GM12878 (cell line): ENCODE data around the gene NPLOC4. TPM values are rescaled to one million over a fixed set of nuclear protein-coding genes. Genes with fewer than 3 reads are reported as not detected.

Experiments
- ATAC-seq: fragments of 200-7000 bp; cut with Tn5 transposase; 3 replicates; pipeline ENCODE4 v1.9.1; 2020; ENCODE audit warnings: mild to moderate bottlenecking, moderate library complexity
- BruUV-seq: library from RNA; stranded (reverse); fragments of 400-500 nt; replicated peaks from 2 replicates; lab custom pipeline; 2021; lab: Mats Ljungman, UMichigan
- CTCF ChIA-PET: fragments of 300-600 bp; sonication (Branson Sonifier 250); formaldehyde crosslinking; extraction: SDS; loops from one replicate; lab custom pipeline; 2021; ENCODE audit warnings: inconsistent platforms; lab: Yijun Ruan, JAX
- POLR2A ChIA-PET: fragments of 350-600 bp; formaldehyde crosslinking; extraction: SDS; loops from one replicate; lab custom pipeline; 2021; ENCODE audit warnings: inconsistent platforms; lab: Charles Lee
- RAD21 ChIA-PET: fragments of 300-600 bp; sonication (Branson Sonifier 250); formaldehyde crosslinking; loops from one replicate; lab custom pipeline; 2023; ENCODE audit warnings: antibody characterized with exemption; ENCODE audit not compliant: unreplicated experiment; lab: Charles Lee
- SMC1A ChIA-PET: fragments of 300-600 bp; sonication (Branson Sonifier 250); formaldehyde crosslinking; loops from one replicate; lab custom pipeline; 2023; ENCODE audit not compliant: unreplicated experiment, uncharacterized antibody; lab: Charles Lee
- DNase-seq: peaks from one replicate; pipeline ENCODE4 v3.0.0-alpha.2; 2011; ENCODE audit warnings: low read depth, low spot score
- FAIRE-seq: peaks from 3 replicates; lab custom pipeline; 2011; peaks lifted over from hg19 to GRCh38; lab: Jason Lieb, UNC
- H2AFZ ChIP-seq: 2 replicates; pipeline ENCODE4 v1.6.0; 2011; ENCODE audit warnings: low read depth, low read length, control low read depth; ENCODE audit not compliant: control insufficient read depth
- H3K27ac ChIP-seq: 2 replicates; pipeline ENCODE4 v1.5.1; 2011; ENCODE audit warnings: control low read depth; ENCODE audit not compliant: control insufficient read depth, insufficient read depth
- H3K27me3 ChIP-seq, 2 experiments: replicated peaks in 1 of 2; 2 replicates each; pipeline versions ENCODE4 v1.6.0 to v1.6.1; 2011; ENCODE audit warnings: low read length in 1 of 2; ENCODE audit not compliant: control insufficient read depth in 2 of 2, insufficient read depth in 2 of 2
- H3K36me3 ChIP-seq, 2 experiments: 2 replicates each; pipeline ENCODE4 v1.5.1; 2011; ENCODE audit warnings: low read length in 1 of 2; ENCODE audit not compliant: control insufficient read depth in 2 of 2, insufficient read depth in 2 of 2
- H3K4me1 ChIP-seq: 2 replicates; pipeline ENCODE4 v1.6.1; 2011; ENCODE audit warnings: mild to moderate bottlenecking, low read length, moderate library complexity, mixed read lengths; ENCODE audit not compliant: control insufficient read depth, insufficient read depth
- H3K4me2 ChIP-seq: 2 replicates; pipeline ENCODE4 v1.6.0; 2011; ENCODE audit warnings: control low read depth; ENCODE audit not compliant: control insufficient read depth, insufficient read depth
- H3K4me3 ChIP-seq: fragments of 200-600 bp; sonication (generic); 2 replicates; pipeline ENCODE4 v1.5.1; 2016
- H3K79me2 ChIP-seq: 2 replicates; pipeline ENCODE4 v1.6.0; 2011; ENCODE audit warnings: low read length; ENCODE audit not compliant: control insufficient read depth, insufficient read depth
- H3K9ac ChIP-seq: 2 replicates; pipeline ENCODE4 v1.8.0; 2011; ENCODE audit warnings: low read length, control low read depth, mixed read lengths; ENCODE audit not compliant: control insufficient read depth, insufficient read depth
- H3K9me3 ChIP-seq: replicated peaks from 3 replicates; pipeline ENCODE4 v1.5.1; 2011; ENCODE audit warnings: mild to moderate bottlenecking, low read length; ENCODE audit not compliant: control insufficient read depth, insufficient read depth
- H4K20me1 ChIP-seq: 2 replicates; pipeline ENCODE4 v1.6.0; 2011; ENCODE audit not compliant: control insufficient read depth, insufficient read depth
- BHLHE40 ChIP-seq, 2 experiments: fragments of 450-650 bp in 1 of 2; IDR thresholded peaks; 2 replicates each; pipeline ENCODE4 v1.6.1; 2011 to 2017; ENCODE audit warnings: low read depth in 2 of 2, borderline replicate concordance in 1 of 2, improper control_type of control experiment in 1 of 2, low read length in 1 of 2, mild to moderate bottlenecking in 1 of 2
- EZH2 ChIP-seq: IDR thresholded peaks from 2 replicates; pipeline ENCODE4 v1.6.1; 2012; ENCODE audit warnings: low read depth, mild to moderate bottlenecking, control low read depth, inconsistent platforms, low read length, borderline replicate concordance; ENCODE audit not compliant: control insufficient read depth
- IKZF2 ChIP-seq, 2 experiments: fragments of 450-650 bp; IDR thresholded peaks; 2 replicates each; pipeline ENCODE4 v1.6.1; 2017; ENCODE audit warnings: mild to moderate bottlenecking in 2 of 2, moderate library complexity in 2 of 2
- WGBS: methylation state at CpG from one replicate; pipeline ENCODE4 v1.1.6; 2016; ENCODE audit warnings: low lambda C conversion rate; ENCODE audit not compliant: insufficient replicate concordance, insufficient coverage; ENCODE audit errors: missing lambda C conversion rate; 5-methylcytosine and 5-hydroxymethylcytosine counted together
- in situ Hi-C: fragments of 300-500 bp; cut with MboI; formaldehyde crosslinking; loops from 9 replicates; pipeline ENCODE4 v1.14.3; 2018; ENCODE audit warnings: mixed read lengths
- intact Hi-C: fragments of 100-400 bp; cut with micrococcal nuclease; formaldehyde crosslinking; loops from one replicate; pipeline ENCODE4 v1.14.2; 2022; ENCODE audit not compliant: unreplicated experiment
- polyA plus RNA-seq, 11 experiments: library from polyadenylated mRNA; depleted of rRNA in 4 of 11; unstranded in 6 of 11; stranded (reverse) in 5 of 11; fragments of >200 nt; fragmentation: Nextera tagmentation in 4 of 11; fragmentation: Illumina TruSeq in 1 of 11; extraction: Ambion mirVana in 4 of 11; extraction: Trizol in 1 of 11; gene quantifications; 1 replicate in 1 of 11; 2 replicates in 10 of 11; pipeline versions ENCODE4 v1.2.1 to v1.2.3, GENCODE V29; 2011 to 2016; ENCODE audit warnings: inconsistent platforms in 2 of 11, missing spikeins in 2 of 11, low read depth in 1 of 11
- total RNA-seq, 4 experiments: library from RNA; depleted of rRNA in 3 of 4; stranded (reverse); fragments of >200 nt in 3 of 4; fragmentation: Illumina TruSeq in 1 of 4; extraction: Trizol in 1 of 4; gene quantifications; 2 replicates each; pipeline versions ENCODE4 v1.2.1 to v1.2.3, GENCODE V29; 2013 to 2021
- TF ChIP-seq, protein P1 (sequence below): fragments of 450-650 bp; IDR thresholded peaks from 2 replicates; pipeline ENCODE4 v1.6.1; 2016; ENCODE audit warnings: mild to moderate bottlenecking

NPLOC4 gene
- total and polyA plus RNA-seq, 10 of the 15 experiments (the other 5 are each of a cell fraction or from before 2014, with no cell fraction given): 1.5 to 83.7 (median 45.8) TPM

DNA sequence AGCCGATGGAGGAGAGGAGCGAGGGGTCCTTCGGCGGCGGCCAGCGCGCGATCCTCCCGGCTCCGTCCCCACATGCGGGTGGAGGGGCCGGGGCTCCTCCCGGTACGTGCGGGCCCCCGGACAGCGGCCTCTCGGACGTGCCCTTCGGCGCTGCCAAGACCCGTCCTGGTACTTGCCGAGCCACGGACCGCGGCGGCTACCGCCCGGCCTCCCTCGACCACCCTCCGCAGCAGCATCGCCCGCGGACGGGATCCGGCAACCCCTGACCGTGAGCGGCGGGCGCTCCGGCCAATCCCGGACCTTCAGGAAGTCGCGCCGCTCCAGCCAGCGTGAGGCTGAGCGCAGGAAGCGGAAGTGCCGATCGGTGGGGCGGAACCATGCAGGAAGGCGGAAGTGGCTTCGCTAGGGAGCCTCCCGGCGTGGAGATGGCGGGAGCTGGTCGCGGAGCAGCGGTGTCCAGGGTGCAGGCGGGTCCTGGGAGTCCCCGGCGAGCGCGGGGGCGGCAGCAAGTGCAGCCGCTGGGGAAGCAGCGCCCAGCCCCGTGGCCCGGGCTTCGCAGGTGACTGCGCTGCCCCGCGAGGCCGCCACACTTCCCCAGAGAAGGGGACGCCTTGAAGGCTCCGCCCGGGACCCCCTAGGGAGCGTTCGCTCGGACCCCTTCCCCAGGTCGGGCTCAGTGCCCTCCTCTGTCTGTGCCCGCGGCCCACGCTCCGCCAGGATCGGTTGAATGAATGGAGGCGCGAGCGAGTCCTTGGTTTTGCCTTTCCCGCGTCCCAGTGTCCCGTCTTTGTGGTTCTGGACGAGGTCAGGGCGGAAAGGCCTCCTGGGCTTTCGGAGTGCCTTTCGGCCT, 29.7 kb upstream of the NPLOC4 start, which contains the start of the genes CCDC137 and OXLD1 (continued):
- TF ChIP-seq, protein P1, sequence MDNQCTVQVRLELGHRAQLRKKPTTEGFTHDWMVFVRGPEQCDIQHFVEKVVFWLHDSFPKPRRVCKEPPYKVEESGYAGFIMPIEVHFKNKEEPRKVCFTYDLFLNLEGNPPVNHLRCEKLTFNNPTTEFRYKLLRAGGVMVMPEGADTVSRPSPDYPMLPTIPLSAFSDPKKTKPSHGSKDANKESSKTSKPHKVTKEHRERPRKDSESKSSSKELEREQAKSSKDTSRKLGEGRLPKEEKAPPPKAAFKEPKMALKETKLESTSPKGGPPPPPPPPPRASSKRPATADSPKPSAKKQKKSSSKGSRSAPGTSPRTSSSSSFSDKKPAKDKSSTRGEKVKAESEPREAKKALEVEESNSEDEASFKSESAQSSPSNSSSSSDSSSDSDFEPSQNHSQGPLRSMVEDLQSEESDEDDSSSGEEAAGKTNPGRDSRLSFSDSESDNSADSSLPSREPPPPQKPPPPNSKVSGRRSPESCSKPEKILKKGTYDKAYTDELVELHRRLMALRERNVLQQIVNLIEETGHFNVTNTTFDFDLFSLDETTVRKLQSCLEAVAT: no peak
- no peak; a peak in 1 of 4 replicates for TF ChIP-seq BHLHE40 (IDR thresholded peaks at IDR 0.05; ENCODE audit: borderline replicate concordance in 1 of 2, low read depth in 2 of 2, low read length in 1 of 2)
- TF ChIP-seq, all 136 proteins: peak for 53

- Histone ChIP-seq H3K79me2 (peaks cover 33% of the 10 kb centered on the region), H3K27ac (peak overlapping the region; percentile 97), H3K36me3 (peaks cover 2 to 5% of the 10 kb centered on the region in 2 experiments), H4K20me1 (no peaks in the 10 kb centered on the region), H3K9me3 (no peaks in the 10 kb centered on the region), H3K4me3 (peak overlapping the region; percentile 98), H3K4me1 (peaks cover 15% of the 10 kb centered on the region), H3K9ac (peak overlapping the region; percentile 99), H2AFZ (peak overlapping the region; percentile 78), H3K4me2 (peak overlapping the region; percentile 98), H3K27me3 (no peaks in the 10 kb centered on the region)
- ChIA-PET CTCF (interaction anchor here (1.2 kb wide), 1 partner anchor 36 kb away, joined by 3 read pairs; no protein-coding TSS in a partner anchor), SMC1A (no interaction called here), RAD21 (interaction anchor here (0.9 kb wide), 1 partner anchor 17 kb away, joined by 6 read pairs; the partner anchor contains the start of genes ARL16 and HGS), POLR2A (interaction anchor here (0.6 to 1.4 kb wide), 5 partner anchors 11 to 167 kb away, joined by 3 to 6 read pairs (median 5); partner anchors contain the start of genes ARL16, HGS, MCRIP1 and MRPL12)
- in situ Hi-C loops (no loop called here), intact Hi-C loops (loop anchor here (2.0 kb wide), 1 partner anchor 29 kb away; the partner anchor contains the start of genes NPLOC4 and TSPAN10)
- DNase-seq: no peak
- FAIRE-seq: no peak
- WGBS: 2% methylated on average over 16 of the region's 16 CpGs
- BruUV-seq: TSS peak; percentile 94
- no peak for ATAC-seq
- TF ChIP-seq EZH2: no peak
- peak in 1 of 2 experiments; percentile 17; a peak in 1 of 4 replicates for TF ChIP-seq IKZF2 (IDR thresholded peaks at IDR 0.05)
Measured at GRCh38 chr17:81666092-81666341, 29.1 kb upstream of the NPLOC4 start.
